Measurements from ENCODE around the gene ADA.
"Not testable (repeated sequence)": the region's sequence is repeated elsewhere in the genome, so short reads cannot be mapped to it uniquely, and the experiment has no call there.

GRCh38 chr20:44697041-44697440 lies 45.5 kb upstream of the ADA start:
- not testable (repeated sequence) for TF ChIP-seq GABPA (IDR thresholded peaks at IDR 0.05; ENCODE audit: low read depth); CTCF (IDR thresholded peaks at IDR 0.05)
- TF ChIP-seq, protein P1, sequence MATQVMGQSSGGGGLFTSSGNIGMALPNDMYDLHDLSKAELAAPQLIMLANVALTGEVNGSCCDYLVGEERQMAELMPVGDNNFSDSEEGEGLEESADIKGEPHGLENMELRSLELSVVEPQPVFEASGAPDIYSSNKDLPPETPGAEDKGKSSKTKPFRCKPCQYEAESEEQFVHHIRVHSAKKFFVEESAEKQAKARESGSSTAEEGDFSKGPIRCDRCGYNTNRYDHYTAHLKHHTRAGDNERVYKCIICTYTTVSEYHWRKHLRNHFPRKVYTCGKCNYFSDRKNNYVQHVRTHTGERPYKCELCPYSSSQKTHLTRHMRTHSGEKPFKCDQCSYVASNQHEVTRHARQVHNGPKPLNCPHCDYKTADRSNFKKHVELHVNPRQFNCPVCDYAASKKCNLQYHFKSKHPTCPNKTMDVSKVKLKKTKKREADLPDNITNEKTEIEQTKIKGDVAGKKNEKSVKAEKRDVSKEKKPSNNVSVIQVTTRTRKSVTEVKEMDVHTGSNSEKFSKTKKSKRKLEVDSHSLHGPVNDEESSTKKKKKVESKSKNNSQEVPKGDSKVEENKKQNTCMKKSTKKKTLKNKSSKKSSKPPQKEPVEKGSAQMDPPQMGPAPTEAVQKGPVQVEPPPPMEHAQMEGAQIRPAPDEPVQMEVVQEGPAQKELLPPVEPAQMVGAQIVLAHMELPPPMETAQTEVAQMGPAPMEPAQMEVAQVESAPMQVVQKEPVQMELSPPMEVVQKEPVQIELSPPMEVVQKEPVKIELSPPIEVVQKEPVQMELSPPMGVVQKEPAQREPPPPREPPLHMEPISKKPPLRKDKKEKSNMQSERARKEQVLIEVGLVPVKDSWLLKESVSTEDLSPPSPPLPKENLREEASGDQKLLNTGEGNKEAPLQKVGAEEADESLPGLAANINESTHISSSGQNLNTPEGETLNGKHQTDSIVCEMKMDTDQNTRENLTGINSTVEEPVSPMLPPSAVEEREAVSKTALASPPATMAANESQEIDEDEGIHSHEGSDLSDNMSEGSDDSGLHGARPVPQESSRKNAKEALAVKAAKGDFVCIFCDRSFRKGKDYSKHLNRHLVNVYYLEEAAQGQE (IDR thresholded peaks at IDR 0.05; ENCODE audit: low read depth, low read length), result not testable (repeated sequence)

Data from SK-N-SH (cell line).